Measurements from ENCODE around the gene DPYSL4. TPM values are rescaled to one million over a fixed set of nuclear protein-coding genes. Genes with fewer than 3 reads are reported as not detected.

Gene DPYSL4
- total RNA-seq, 1 experiment from 2014 or later, result not detected

DNA sequence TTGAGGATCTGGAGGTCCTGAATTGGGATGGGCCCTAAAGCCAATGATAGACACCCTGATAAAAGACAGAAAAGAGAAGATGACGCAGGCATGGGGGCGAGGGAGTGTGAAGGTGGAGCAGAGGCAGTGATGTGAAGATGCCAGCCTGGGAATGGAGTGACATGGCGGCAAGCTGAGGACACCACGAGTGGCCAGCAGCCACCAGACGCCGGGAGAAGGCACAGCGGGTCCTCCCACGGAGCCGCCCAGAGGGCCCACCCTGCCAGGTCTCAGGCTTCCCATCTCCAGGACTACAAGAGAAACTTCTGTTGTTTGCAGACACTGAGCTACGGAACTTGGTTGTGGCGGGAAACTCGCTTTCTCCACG is 44.9 kb downstream of the DPYSL4 start:
- Mint-ChIP-seq H3K27me3 (ENCODE audit: unreplicated experiment) (no peaks in the 10 kb centered on the region), H3K27ac (ENCODE audit: unreplicated experiment) (no peak overlapping the region), H3K36me3 (ENCODE audit: insufficient read depth, unreplicated experiment) (peaks cover 4% of the 10 kb centered on the region), H3K4me3 (ENCODE audit: low read depth, unreplicated experiment) (no peak overlapping the region), H3K9me3 (ENCODE audit: low read depth, unreplicated experiment) (no peaks in the 10 kb centered on the region), H3K4me1 (ENCODE audit: low read depth, unreplicated experiment) (no peaks in the 10 kb centered on the region)
- CTCF ChIA-PET, result no interaction called here
- BruUV-seq (replicated peaks), result no TSS peak
- TF ChIP-seq, protein P1, sequence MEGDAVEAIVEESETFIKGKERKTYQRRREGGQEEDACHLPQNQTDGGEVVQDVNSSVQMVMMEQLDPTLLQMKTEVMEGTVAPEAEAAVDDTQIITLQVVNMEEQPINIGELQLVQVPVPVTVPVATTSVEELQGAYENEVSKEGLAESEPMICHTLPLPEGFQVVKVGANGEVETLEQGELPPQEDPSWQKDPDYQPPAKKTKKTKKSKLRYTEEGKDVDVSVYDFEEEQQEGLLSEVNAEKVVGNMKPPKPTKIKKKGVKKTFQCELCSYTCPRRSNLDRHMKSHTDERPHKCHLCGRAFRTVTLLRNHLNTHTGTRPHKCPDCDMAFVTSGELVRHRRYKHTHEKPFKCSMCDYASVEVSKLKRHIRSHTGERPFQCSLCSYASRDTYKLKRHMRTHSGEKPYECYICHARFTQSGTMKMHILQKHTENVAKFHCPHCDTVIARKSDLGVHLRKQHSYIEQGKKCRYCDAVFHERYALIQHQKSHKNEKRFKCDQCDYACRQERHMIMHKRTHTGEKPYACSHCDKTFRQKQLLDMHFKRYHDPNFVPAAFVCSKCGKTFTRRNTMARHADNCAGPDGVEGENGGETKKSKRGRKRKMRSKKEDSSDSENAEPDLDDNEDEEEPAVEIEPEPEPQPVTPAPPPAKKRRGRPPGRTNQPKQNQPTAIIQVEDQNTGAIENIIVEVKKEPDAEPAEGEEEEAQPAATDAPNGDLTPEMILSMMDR (IDR thresholded peaks at IDR 0.05; ENCODE audit: unreplicated experiment), result no peak
- intact Hi-C loops (cut with micrococcal nuclease; ENCODE audit: unreplicated experiment), result no loop called here
- DNase-seq, result no peak

GRCh38 chr10:132232023-132232951 is 45.5 kb downstream of the DPYSL4 start:
- TF ChIP-seq, protein P1 (IDR thresholded peaks at IDR 0.05; ENCODE audit: unreplicated experiment), result no peak
- CTCF ChIA-PET, result no interaction called here
- no peak overlapping the region for H3K4me3 Mint-ChIP-seq (ENCODE audit: low read depth, unreplicated experiment)
- DNase-seq, result no peak
- H3K9me3 Mint-ChIP-seq (ENCODE audit: low read depth, unreplicated experiment), result no peaks in the 10 kb centered on the region
- peaks cover 4% of the 10 kb centered on the region for H3K36me3 Mint-ChIP-seq (ENCODE audit: insufficient read depth, unreplicated experiment)
- intact Hi-C loops (cut with micrococcal nuclease; ENCODE audit: unreplicated experiment), result no loop called here
- H3K4me1 Mint-ChIP-seq (ENCODE audit: low read depth, unreplicated experiment), result no peaks in the 10 kb centered on the region
- no TSS peak for BruUV-seq (replicated peaks)
- H3K27ac Mint-ChIP-seq (ENCODE audit: unreplicated experiment), result no peak overlapping the region
- no peaks in the 10 kb centered on the region for H3K27me3 Mint-ChIP-seq (ENCODE audit: unreplicated experiment)

GRCh38 chr10:132232981-132233380 is 46.2 kb downstream of the DPYSL4 start:
- H3K4me1 Mint-ChIP-seq (ENCODE audit: low read depth, unreplicated experiment), result no peaks in the 10 kb centered on the region
- no peaks in the 10 kb centered on the region for H3K27me3 Mint-ChIP-seq (ENCODE audit: unreplicated experiment)
- H3K36me3 Mint-ChIP-seq (ENCODE audit: insufficient read depth, unreplicated experiment), result peaks cover 4% of the 10 kb centered on the region
- TF ChIP-seq, protein P1 (IDR thresholded peaks at IDR 0.05; ENCODE audit: unreplicated experiment), result no peak
- H3K4me3 Mint-ChIP-seq (ENCODE audit: low read depth, unreplicated experiment), result no peak overlapping the region
- no TSS peak for BruUV-seq (replicated peaks)
- CTCF ChIA-PET, result no interaction called here
- H3K27ac Mint-ChIP-seq (ENCODE audit: unreplicated experiment), result no peak overlapping the region
- H3K9me3 Mint-ChIP-seq (ENCODE audit: low read depth, unreplicated experiment), result no peaks in the 10 kb centered on the region
- intact Hi-C loops (cut with micrococcal nuclease; ENCODE audit: unreplicated experiment), result no loop called here
- DNase-seq, result no peak

DNA sequence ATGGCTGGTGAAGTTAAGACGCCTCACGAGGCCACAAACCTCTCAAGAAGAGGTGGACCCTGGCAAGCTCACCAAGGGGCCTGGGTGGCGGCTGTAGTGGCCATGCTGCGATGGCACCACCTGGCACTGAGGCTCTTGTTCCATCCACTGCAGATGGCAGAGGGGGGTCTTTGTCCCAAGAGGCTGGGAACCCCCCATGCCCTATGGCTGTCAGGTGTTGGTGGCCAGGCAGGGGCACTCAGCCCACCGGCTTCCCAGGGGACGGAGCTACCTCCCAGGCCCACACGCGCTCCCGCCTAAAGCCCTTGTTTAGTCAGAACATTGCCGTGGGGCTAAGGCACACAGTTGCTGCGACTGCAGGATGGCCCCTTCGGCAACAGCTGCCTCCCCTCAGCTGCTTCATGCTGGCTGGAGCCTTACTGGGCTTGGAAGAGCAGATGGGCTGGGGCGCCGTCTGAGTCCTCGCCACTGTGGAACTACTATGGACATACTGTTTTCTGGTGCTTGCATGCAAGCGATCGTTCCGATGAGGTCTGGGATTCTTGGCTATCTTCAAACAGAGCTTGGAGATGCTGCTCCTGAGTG is 46.8 kb downstream of the DPYSL4 start:
- BruUV-seq (replicated peaks), result no TSS peak
- Mint-ChIP-seq H3K27me3 (ENCODE audit: unreplicated experiment) (no peaks in the 10 kb centered on the region), H3K27ac (ENCODE audit: unreplicated experiment) (no peak overlapping the region), H3K36me3 (ENCODE audit: insufficient read depth, unreplicated experiment) (peaks cover 4% of the 10 kb centered on the region), H3K4me1 (ENCODE audit: low read depth, unreplicated experiment) (no peaks in the 10 kb centered on the region), H3K9me3 (ENCODE audit: low read depth, unreplicated experiment) (no peaks in the 10 kb centered on the region), H3K4me3 (ENCODE audit: low read depth, unreplicated experiment) (no peak overlapping the region)
- no peak for DNase-seq
- CTCF ChIA-PET, result no interaction called here
- TF ChIP-seq, protein P1 (IDR thresholded peaks at IDR 0.05; ENCODE audit: unreplicated experiment), result no peak
- intact Hi-C loops (cut with micrococcal nuclease; ENCODE audit: unreplicated experiment), result no loop called here
